ENCODE results near the gene PLA2G4E.

Gene PLA2G4E

GRCh38 chr15:41944313-41944940, 76.4 kb downstream of the PLA2G4E start:
- peak; percentile 94 for DNase-seq (ENCODE audit: low read depth)
- H3K4me3 ChIP-seq (ENCODE audit: low read depth, low read length), result no peak overlapping the region
- no peak for TF ChIP-seq CTCF (conservative IDR thresholded peaks at IDR 0.05; ENCODE audit: low read depth, low read length)

- no peak for DNase-seq (ENCODE audit: low read depth)
- no peak for TF ChIP-seq CTCF (conservative IDR thresholded peaks at IDR 0.05; ENCODE audit: low read depth, low read length)
- no peak overlapping the region for H3K4me3 ChIP-seq (ENCODE audit: low read depth, low read length)
Observed at GRCh38 chr15:41943543-41944312, 77.1 kb downstream of the PLA2G4E start.

- no peak for DNase-seq (ENCODE audit: low read depth)
- no peak overlapping the region for H3K4me3 ChIP-seq (ENCODE audit: low read depth, low read length)
- no peak for TF ChIP-seq CTCF (conservative IDR thresholded peaks at IDR 0.05; ENCODE audit: low read depth, low read length)
Observed at GRCh38 chr15:41942886-41943285, 78.0 kb downstream of the PLA2G4E start.

GRCh38 chr15:41941644-41942415, 79.0 kb downstream of the PLA2G4E start:
- DNase-seq (ENCODE audit: low read depth), result no peak
- no peak overlapping the region for H3K4me3 ChIP-seq (ENCODE audit: low read depth, low read length)
- TF ChIP-seq CTCF (conservative IDR thresholded peaks at IDR 0.05; ENCODE audit: low read depth, low read length), result no peak

- peak; percentile 69 for DNase-seq (ENCODE audit: low read depth)
- H3K4me3 ChIP-seq (ENCODE audit: low read depth, low read length), result no peak overlapping the region
- no peak for TF ChIP-seq CTCF (conservative IDR thresholded peaks at IDR 0.05; ENCODE audit: low read depth, low read length)
Observed at GRCh38 chr15:41940441-41940857, 80.4 kb downstream of the PLA2G4E start.

GRCh38 chr15:41939986-41940385, 80.9 kb downstream of the PLA2G4E start:
- no peak for TF ChIP-seq CTCF (conservative IDR thresholded peaks at IDR 0.05; ENCODE audit: low read depth, low read length)
- DNase-seq (ENCODE audit: low read depth), result no peak
- H3K4me3 ChIP-seq (ENCODE audit: low read depth, low read length), result no peak overlapping the region
